ENCODE results near the gene TROAP.
"Not testable (repeated sequence)": the region's sequence is repeated elsewhere in the genome, so short reads cannot be mapped to it uniquely, and the experiment has no call there.

TROAP gene

GRCh38 chr12:49330631-49331379, 7.8 kb downstream of the TROAP start:
- TF ChIP-seq CTCF (IDR thresholded peaks at IDR 0.05; ENCODE audit: low read depth, low read length): no peak
- no peak for DNase-seq (ENCODE audit: low read depth, low spot score)
- H3K4me3 ChIP-seq (ENCODE audit: low read depth, low read length): no peak overlapping the region
- in situ Hi-C loops (cut with HindIII; ENCODE audit: low sequenced_read_pairs): no loop called here

- no peak overlapping the region for H3K4me3 ChIP-seq (ENCODE audit: low read depth, low read length)
- peak; percentile 93 for TF ChIP-seq CTCF (IDR thresholded peaks at IDR 0.05; ENCODE audit: low read depth, low read length)
- DNase-seq (ENCODE audit: low read depth, low spot score): peak; percentile 82
- in situ Hi-C loops (cut with HindIII; ENCODE audit: low sequenced_read_pairs): no loop called here
Measured at GRCh38 chr12:49331380-49332222, 8.5 kb downstream of the TROAP start.

GRCh38 chr12:49332441-49332861, 9.4 kb downstream of the TROAP start:
- H3K4me3 ChIP-seq (ENCODE audit: low read depth, low read length): no peak overlapping the region
- in situ Hi-C loops (cut with HindIII; ENCODE audit: low sequenced_read_pairs): no loop called here
- no peak for TF ChIP-seq CTCF (IDR thresholded peaks at IDR 0.05; ENCODE audit: low read depth, low read length)

GRCh38 chr12:49332891-49333371, 9.9 kb downstream of the TROAP start:
- DNase-seq (ENCODE audit: low read depth, low spot score): no peak
- TF ChIP-seq CTCF (IDR thresholded peaks at IDR 0.05; ENCODE audit: low read depth, low read length): no peak
- no peak overlapping the region for H3K4me3 ChIP-seq (ENCODE audit: low read depth, low read length)
- in situ Hi-C loops (cut with HindIII; ENCODE audit: low sequenced_read_pairs): no loop called here

More at GRCh38 chr12:49332441-49332861, 9.4 kb downstream of the TROAP start:
- no peak for DNase-seq (ENCODE audit: low read depth, low spot score)

GRCh38 chr12:49333778-49334177, 10.7 kb downstream of the TROAP start:
- in situ Hi-C loops (cut with HindIII; ENCODE audit: low sequenced_read_pairs); DNase-seq (ENCODE audit: low read depth, low spot score); H3K4me3 ChIP-seq (ENCODE audit: low read depth, low read length): not testable (repeated sequence)

GRCh38 chr12:49334226-49334625, 11.2 kb downstream of the TROAP start:
- in situ Hi-C loops (cut with HindIII; ENCODE audit: low sequenced_read_pairs): no loop called here
- no peak for TF ChIP-seq CTCF (IDR thresholded peaks at IDR 0.05; ENCODE audit: low read depth, low read length)
- no peak overlapping the region for H3K4me3 ChIP-seq (ENCODE audit: low read depth, low read length)
- no peak for DNase-seq (ENCODE audit: low read depth, low spot score)

- H3K4me3 ChIP-seq (ENCODE audit: low read depth, low read length): no peak overlapping the region
- no peak for DNase-seq (ENCODE audit: low read depth, low spot score)
- TF ChIP-seq CTCF (IDR thresholded peaks at IDR 0.05; ENCODE audit: low read depth, low read length): no peak
- in situ Hi-C loops (cut with HindIII; ENCODE audit: low sequenced_read_pairs): no loop called here
Measured at GRCh38 chr12:49334681-49335080, 11.6 kb downstream of the TROAP start.

Measured in astrocyte of the spinal cord (primary cell).